Measurements from ENCODE around the gene TGM3. TPM values are rescaled to one million over a fixed set of nuclear protein-coding genes. Genes with fewer than 3 reads are reported as not detected.

The TGM3 gene
- total and polyA plus RNA-seq, 2 experiments from 2014 or later: 0.08 TPM; not detected in 1

DNA sequence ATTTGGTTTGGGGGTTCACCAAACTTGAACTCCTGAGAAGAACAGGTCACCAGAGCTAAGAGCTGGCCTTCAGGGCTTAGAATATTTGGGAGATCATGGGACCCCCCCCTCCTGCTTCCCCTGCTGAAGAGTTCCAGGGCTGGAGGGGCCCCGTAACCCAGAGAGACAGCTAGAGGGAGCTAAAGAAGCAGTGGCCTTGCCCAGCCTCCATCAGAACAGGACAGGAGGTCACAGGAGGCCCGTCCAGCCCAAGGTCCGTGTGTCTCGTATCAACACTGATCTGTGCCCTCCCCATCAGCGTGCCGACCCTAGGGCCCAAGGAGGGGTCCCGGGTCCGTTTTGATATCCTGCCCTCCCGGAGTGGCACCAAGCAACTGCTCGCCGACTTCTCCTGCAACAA, 44.3 kb downstream of the TGM3 start:
- H3K9me2 ChIP-seq (ENCODE audit: insufficient read depth): no peaks in the 10 kb centered on the region
- DNase-seq (ENCODE audit: low spot score): no peak
- ATAC-seq: peak; percentile 55; the same call in 2 of the 3 replicates

DNA sequence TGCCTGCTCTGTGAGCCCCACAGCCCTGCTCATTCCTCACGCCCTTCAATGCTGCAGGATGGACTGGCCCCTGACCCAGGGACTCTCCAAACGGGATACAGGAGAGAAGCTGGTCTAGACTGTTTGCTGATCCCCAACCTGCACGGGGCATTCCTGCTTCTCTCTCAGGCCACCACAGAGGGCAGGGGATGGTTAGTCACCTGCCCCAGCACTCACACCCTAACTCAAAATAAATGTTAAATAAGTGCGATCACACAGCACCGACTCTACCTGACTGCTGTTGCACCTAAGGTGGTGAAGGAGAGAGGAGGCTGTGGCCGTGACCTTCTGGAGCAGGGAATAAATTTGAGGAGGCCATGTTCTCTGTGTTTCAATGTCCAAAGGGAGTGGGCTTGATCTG, 45.0 kb downstream of the TGM3 start:
- H3K4me3 Mint-ChIP-seq: no peak overlapping the region
- peaks cover 3% of the 10 kb centered on the region; the same call in 1 of the 3 replicates for H3K9me3 Mint-ChIP-seq
- no peak overlapping the region for H3K4me2 ChIP-seq
- no peaks in the 10 kb centered on the region for H3K36me3 ChIP-seq (ENCODE audit: insufficient read depth)
- no peak overlapping the region for H3K27ac Mint-ChIP-seq
- no peaks in the 10 kb centered on the region for H3K27me3 ChIP-seq (ENCODE audit: insufficient read depth)
- H3K4me3 ChIP-seq: no peak overlapping the region
- H3K27me3 Mint-ChIP-seq (ENCODE audit: insufficient read depth, low read depth, poor library complexity): peaks cover 5% of the 10 kb centered on the region
- no peaks in the 10 kb centered on the region for H3F3A ChIP-seq (replicated peaks; ENCODE audit: low read depth)
- no peak for ATAC-seq
- no peaks in the 10 kb centered on the region for H3K4me1 ChIP-seq (ENCODE audit: insufficient read depth)
- no peaks in the 10 kb centered on the region for H3K4me1 Mint-ChIP-seq
- no peak for DNase-seq (ENCODE audit: low spot score)
- H3K9me2 ChIP-seq (ENCODE audit: insufficient read depth): no peaks in the 10 kb centered on the region
- no peaks in the 10 kb centered on the region for H4K20me1 ChIP-seq (replicated peaks; ENCODE audit: insufficient read depth)
- H2AFZ ChIP-seq: no peak overlapping the region
- H3K79me2 ChIP-seq (replicated peaks; ENCODE audit: insufficient read depth): no peaks in the 10 kb centered on the region
- no peaks in the 10 kb centered on the region for H3K36me3 Mint-ChIP-seq (ENCODE audit: low read depth)
- no peak overlapping the region for H3K27ac ChIP-seq (ENCODE audit: low read depth)
- TF ChIP-seq NANOG (IDR thresholded peaks at IDR 0.05; ENCODE audit: borderline replicate concordance) (no peak), EZH2phosphoT487 (IDR thresholded peaks at IDR 0.05; ENCODE audit: unreplicated experiment) (no peak), ZNF114 (CRISPR knock-in tag; IDR thresholded peaks at IDR 0.05) (no peak), POLR2AphosphoS5 (IDR thresholded peaks at IDR 0.05; ENCODE audit: low read depth) (no peak), EZH2 (IDR thresholded peaks at IDR 0.05; ENCODE audit: low read depth, unreplicated experiment) (no peak), ZNF331 (CRISPR knock-in tag; IDR thresholded peaks at IDR 0.05; ENCODE audit: low read depth) (no peak)
- TF ChIP-seq, protein P1, sequence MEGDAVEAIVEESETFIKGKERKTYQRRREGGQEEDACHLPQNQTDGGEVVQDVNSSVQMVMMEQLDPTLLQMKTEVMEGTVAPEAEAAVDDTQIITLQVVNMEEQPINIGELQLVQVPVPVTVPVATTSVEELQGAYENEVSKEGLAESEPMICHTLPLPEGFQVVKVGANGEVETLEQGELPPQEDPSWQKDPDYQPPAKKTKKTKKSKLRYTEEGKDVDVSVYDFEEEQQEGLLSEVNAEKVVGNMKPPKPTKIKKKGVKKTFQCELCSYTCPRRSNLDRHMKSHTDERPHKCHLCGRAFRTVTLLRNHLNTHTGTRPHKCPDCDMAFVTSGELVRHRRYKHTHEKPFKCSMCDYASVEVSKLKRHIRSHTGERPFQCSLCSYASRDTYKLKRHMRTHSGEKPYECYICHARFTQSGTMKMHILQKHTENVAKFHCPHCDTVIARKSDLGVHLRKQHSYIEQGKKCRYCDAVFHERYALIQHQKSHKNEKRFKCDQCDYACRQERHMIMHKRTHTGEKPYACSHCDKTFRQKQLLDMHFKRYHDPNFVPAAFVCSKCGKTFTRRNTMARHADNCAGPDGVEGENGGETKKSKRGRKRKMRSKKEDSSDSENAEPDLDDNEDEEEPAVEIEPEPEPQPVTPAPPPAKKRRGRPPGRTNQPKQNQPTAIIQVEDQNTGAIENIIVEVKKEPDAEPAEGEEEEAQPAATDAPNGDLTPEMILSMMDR (conservative IDR thresholded peaks at IDR 0.05; ENCODE audit: low read depth in 2 of 2): no peak
- TF ChIP-seq, protein P2, sequence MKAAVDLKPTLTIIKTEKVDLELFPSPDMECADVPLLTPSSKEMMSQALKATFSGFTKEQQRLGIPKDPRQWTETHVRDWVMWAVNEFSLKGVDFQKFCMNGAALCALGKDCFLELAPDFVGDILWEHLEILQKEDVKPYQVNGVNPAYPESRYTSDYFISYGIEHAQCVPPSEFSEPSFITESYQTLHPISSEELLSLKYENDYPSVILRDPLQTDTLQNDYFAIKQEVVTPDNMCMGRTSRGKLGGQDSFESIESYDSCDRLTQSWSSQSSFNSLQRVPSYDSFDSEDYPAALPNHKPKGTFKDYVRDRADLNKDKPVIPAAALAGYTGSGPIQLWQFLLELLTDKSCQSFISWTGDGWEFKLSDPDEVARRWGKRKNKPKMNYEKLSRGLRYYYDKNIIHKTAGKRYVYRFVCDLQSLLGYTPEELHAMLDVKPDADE (IDR thresholded peaks at IDR 0.05): no peak
- TF ChIP-seq, protein P3, sequence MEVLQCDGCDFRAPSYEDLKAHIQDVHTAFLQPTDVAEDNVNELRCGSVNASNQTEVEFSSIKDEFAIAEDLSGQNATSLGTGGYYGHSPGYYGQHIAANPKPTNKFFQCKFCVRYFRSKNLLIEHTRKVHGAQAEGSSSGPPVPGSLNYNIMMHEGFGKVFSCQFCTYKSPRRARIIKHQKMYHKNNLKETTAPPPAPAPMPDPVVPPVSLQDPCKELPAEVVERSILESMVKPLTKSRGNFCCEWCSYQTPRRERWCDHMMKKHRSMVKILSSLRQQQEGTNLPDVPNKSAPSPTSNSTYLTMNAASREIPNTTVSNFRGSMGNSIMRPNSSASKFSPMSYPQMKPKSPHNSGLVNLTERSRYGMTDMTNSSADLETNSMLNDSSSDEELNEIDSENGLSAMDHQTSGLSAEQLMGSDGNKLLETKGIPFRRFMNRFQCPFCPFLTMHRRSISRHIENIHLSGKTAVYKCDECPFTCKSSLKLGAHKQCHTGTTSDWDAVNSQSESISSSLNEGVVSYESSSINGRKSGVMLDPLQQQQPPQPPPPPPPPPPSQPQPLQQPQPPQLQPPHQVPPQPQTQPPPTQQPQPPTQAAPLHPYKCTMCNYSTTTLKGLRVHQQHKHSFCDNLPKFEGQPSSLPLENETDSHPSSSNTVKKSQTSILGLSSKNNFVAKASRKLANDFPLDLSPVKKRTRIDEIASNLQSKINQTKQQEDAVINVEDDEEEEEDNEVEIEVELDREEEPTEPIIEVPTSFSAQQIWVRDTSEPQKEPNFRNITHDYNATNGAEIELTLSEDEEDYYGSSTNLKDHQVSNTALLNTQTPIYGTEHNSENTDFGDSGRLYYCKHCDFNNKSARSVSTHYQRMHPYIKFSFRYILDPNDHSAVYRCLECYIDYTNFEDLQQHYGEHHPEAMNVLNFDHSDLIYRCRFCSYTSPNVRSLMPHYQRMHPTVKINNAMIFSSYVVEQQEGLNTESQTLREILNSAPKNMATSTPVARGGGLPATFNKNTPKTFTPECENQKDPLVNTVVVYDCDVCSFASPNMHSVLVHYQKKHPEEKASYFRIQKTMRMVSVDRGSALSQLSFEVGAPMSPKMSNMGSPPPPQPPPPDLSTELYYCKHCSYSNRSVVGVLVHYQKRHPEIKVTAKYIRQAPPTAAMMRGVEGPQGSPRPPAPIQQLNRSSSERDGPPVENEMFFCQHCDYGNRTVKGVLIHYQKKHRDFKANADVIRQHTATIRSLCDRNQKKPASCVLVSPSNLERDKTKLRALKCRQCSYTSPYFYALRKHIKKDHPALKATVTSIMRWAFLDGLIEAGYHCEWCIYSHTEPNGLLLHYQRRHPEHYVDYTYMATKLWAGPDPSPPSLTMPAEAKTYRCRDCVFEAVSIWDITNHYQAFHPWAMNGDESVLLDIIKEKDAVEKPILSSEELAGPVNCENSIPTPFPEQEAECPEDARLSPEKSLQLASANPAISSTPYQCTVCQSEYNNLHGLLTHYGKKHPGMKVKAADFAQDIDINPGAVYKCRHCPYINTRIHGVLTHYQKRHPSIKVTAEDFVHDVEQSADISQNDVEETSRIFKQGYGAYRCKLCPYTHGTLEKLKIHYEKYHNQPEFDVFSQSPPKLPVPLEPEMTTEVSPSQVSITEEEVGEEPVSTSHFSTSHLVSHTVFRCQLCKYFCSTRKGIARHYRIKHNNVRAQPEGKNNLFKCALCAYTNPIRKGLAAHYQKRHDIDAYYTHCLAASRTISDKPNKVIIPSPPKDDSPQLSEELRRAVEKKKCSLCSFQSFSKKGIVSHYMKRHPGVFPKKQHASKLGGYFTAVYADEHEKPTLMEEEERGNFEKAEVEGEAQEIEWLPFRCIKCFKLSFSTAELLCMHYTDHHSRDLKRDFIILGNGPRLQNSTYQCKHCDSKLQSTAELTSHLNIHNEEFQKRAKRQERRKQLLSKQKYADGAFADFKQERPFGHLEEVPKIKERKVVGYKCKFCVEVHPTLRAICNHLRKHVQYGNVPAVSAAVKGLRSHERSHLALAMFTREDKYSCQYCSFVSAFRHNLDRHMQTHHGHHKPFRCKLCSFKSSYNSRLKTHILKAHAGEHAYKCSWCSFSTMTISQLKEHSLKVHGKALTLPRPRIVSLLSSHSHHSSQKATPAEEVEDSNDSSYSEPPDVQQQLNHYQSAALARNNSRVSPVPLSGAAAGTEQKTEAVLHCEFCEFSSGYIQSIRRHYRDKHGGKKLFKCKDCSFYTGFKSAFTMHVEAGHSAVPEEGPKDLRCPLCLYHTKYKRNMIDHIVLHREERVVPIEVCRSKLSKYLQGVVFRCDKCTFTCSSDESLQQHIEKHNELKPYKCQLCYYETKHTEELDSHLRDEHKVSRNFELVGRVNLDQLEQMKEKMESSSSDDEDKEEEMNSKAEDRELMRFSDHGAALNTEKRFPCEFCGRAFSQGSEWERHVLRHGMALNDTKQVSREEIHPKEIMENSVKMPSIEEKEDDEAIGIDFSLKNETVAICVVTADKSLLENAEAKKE (CRISPR knock-in tag; IDR thresholded peaks at IDR 0.05): no peak

More for the DNA sequence above, 44.3 kb downstream of the TGM3 start:
- Histone ChIP-seq H3K27ac (ENCODE audit: low read depth) (no peak overlapping the region), H4K20me1 (replicated peaks; ENCODE audit: insufficient read depth) (no peaks in the 10 kb centered on the region), H3K4me2 (no peak overlapping the region), H3K79me2 (replicated peaks; ENCODE audit: insufficient read depth) (no peaks in the 10 kb centered on the region), H3K27me3 (ENCODE audit: insufficient read depth) (no peaks in the 10 kb centered on the region), H3K4me1 (ENCODE audit: insufficient read depth) (no peaks in the 10 kb centered on the region), H3K4me3 (no peak overlapping the region), H3F3A (replicated peaks; ENCODE audit: low read depth) (no peaks in the 10 kb centered on the region), H2AFZ (no peak overlapping the region), H3K36me3 (ENCODE audit: insufficient read depth) (no peaks in the 10 kb centered on the region)
- H3K36me3 Mint-ChIP-seq (ENCODE audit: low read depth): no peaks in the 10 kb centered on the region
- no peak overlapping the region for H3K4me3 Mint-ChIP-seq
- H3K4me1 Mint-ChIP-seq: no peaks in the 10 kb centered on the region
- no peak overlapping the region for H3K27ac Mint-ChIP-seq
- peaks cover 5% of the 10 kb centered on the region for H3K27me3 Mint-ChIP-seq (ENCODE audit: insufficient read depth, low read depth, poor library complexity)
- H3K9me3 Mint-ChIP-seq: peaks cover 3% of the 10 kb centered on the region; the same call in 1 of the 3 replicates
- no peak for TF ChIP-seq EZH2phosphoT487 (IDR thresholded peaks at IDR 0.05; ENCODE audit: unreplicated experiment)
- TF ChIP-seq, protein P1 (conservative IDR thresholded peaks at IDR 0.05; ENCODE audit: low read depth in 2 of 2): peak; percentile 27 to 49; a peak in 3 of 4 replicates
